Eye (tissue), 1 donor: ENCODE data around the gene OR8H2.
"Not testable (repeated sequence)": the region's sequence is repeated elsewhere in the genome, so short reads cannot be mapped to it uniquely, and the experiment has no call there.

Experiments used
- DNase-seq: peaks from one replicate; pipeline ENCODE4 v3.0.0-alpha.2; 2015

Gene OR8H2, protein sequence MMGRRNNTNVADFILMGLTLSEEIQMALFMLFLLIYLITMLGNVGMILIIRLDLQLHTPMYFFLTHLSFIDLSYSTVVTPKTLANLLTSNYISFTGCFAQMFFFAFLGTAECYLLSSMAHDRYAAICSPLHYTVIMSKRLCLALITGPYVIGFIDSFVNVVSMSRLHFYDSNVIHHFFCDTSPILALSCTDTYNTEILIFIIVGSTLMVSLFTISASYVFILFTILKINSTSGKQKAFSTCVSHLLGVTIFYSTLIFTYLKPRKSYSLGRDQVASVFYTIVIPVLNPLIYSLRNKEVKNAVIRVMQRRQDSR

DNA sequence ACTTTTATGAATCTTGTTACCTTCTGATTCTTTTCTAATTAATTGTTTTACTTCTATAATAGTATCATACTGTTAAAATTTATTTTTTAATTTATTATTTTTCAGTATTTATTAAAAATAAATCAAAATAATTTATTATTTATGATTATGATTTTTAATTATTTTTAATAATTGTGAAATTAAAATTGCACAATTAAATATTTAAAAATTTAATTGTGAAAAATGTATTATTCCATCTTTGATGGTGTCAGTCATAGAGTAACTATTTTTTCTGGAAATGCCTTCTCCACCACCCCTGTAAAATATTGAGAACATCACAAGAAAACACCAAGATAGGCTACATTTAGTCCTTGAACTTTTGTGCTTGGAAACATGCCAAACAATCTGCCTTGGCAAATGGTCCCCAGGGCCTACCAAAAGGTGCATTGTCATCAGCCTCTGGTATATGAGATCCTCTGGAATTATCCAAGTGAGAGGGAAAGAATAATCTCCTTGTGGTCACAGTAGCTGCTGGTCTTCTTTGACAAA lies at the start of gene OR8H2:
OR8H2 (plus strand) TSS at position 478 of the 528 bp plus-strand sequence. CDS start 1,356 bp downstream, outside the sequence.
- DNase-seq: peak; percentile 3

- not testable (repeated sequence) for DNase-seq
These were observed 47.1 kb upstream of the OR8H2 start for GRCh38 chr11:56056366-56056765.

- DNase-seq: not testable (repeated sequence)
These were observed 45.7 kb upstream of the OR8H2 start for GRCh38 chr11:56057661-56058237.

GRCh38 chr11:56058260-56058780 lies 45.2 kb upstream of the OR8H2 start:
- not testable (repeated sequence) for DNase-seq

DNA sequence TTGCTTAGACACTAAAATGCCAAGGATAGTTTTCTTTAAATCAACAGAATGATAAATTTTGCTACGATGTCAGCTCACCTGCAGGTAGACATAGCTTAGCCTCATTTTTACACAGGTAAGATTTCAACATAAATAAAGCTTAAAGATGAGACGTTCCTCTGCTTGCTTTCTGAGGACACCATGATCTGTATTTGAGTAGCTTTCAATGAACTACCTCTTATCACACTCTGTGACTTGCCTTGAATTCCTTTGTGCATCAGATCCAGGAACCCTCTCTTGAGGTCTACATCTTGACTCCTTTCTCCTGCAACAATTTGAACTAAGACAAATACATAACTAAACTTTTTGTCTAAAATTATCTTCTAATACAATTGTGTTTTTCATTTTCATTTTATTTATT lies 36.5 kb upstream of the OR8H2 start:
- no peak for DNase-seq

- no peak for DNase-seq
These were observed 13.8 kb upstream of the OR8H2 start for GRCh38 chr11:56089697-56090096.

- no peak for DNase-seq
These were observed 10.5 kb upstream of the OR8H2 start, which contains the start of gene OR8I2 for GRCh38 chr11:56093008-56093407. Gene OR8I2, plus strand, starts transcription at chr11:56093308. Its CDS starts 0 bp downstream, at chr11:56093308.

DNA sequence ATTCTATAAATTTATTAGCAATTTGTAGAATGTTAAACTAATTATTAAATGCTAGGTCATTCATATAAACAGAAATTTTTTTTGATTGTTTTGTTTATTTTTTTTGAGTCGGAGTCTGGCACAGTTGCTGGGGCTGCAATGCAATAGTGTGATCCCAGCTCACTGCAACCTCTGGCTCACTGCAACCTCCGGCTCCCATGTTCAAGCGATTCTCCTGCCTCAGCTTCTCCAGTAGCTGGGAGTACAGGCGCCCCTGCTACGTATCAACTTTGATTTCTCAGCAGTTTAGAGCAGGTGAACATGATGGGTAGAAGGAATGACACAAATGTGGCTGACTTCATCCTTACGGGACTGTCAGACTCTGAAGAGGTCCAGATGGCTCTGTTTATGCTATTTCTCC lies 18.6 kb downstream of the OR8H2 start, which contains the start of gene OR8H3:
OR8H3 (plus strand) TSS at position 301 of the 400 bp plus-strand sequence; CDS start at position 301, 0 bp downstream.
- DNase-seq: no peak

DNA sequence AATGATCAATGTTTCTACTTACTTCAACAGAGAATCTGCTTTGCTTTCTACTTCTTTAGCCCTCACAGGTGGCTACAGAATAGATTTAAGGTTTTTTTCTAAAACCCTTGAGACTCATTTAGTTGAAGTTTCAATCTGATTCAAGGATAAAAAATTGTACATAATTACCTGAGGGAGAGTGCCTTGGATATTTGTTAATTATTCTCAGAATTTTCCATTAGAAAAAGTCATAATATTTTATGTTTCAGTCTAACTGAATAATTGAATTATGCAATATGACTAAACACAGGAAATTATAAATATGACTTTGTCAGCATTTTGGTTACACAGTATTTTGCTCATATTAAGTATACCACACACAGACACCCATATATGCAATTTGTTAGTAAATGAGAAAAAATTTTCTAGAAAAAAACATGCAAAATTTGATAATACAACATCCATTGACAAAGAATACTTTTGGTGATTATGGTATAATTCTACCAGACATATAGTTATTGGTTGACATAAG lies 36.7 kb downstream of the OR8H2 start, which contains the start of gene OR8J3:
OR8J3 (minus strand) TSS at position 51 of the 511 bp plus-strand sequence. CDS start 2,483 bp downstream, outside the sequence.
- no peak for DNase-seq

DNA sequence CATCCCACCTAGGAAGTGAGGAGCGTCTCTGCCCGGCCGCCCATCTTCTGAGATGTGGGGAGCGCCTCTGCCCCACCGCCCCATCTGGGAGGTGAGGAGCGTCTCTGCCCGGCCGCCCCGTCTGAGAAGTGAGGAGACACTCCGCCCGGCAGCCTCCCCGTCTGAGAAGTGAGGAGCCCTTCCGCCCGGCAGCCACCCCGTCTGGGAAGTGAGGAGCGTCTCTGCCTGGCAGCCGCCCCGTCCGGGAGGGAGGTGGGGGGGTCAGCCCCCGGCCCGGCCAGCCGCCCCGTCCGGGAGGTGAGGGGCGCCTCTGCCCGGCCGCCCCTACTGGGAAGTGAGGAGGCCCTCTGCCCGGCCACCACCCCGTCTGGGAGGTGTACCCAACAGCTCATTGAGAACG lies 40.2 kb downstream of the OR8H2 start:
- DNase-seq: not testable (repeated sequence)

DNA sequence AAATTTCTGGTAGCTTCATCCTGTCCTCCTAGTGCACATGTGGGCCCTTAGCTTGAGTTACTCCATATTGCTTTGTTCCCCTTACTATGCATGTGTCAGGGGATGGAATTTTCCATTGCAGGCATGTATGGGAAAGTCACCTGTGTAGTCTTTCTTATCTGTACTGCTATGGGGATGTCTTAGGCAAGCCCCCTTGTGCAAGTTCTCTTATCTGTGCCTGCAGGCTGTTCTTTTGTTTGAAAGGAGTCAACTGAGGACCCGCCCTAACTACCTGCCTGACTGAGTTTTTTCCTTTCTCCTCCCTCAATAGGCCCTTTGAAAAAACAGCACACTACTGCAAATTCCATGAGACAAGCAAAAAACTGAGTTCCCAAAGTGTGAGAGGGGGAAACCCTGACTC lies 47.9 kb downstream of the OR8H2 start:
- DNase-seq: no peak

- no peak for DNase-seq
These were observed 48.8 kb downstream of the OR8H2 start for GRCh38 chr11:56152333-56152732.
